HG02852 (cell line): Measurements from ENCODE around the gene SMYD1.

Source experiments
- ATAC-seq: cut with Tn5 transposase; IDR thresholded peaks from one replicate; pipeline ENCODE4 v1.9.1; 2021; ENCODE audit warnings: mild to moderate bottlenecking, moderate library complexity; ENCODE audit not compliant: unreplicated experiment

The SMYD1 gene

DNA sequence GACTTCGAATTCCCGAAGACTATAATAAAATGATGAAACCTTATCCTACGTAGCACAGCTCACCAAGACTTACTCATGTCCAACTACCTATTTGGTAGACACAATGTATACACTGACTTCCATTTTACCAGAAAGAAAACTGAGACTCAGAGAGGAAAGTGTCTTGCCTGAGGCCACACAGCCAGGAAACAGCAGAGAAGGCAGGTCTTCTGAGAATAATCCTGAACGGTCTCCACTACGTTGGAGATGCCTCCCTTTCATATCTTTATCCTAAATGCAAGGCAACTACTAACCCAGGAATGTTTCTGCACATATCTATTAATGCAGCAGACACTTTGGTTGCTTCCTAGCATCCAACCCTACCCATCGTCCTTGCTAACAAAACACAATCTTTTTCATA, 72.2 kb downstream of the SMYD1 start:
- no peak for ATAC-seq

DNA sequence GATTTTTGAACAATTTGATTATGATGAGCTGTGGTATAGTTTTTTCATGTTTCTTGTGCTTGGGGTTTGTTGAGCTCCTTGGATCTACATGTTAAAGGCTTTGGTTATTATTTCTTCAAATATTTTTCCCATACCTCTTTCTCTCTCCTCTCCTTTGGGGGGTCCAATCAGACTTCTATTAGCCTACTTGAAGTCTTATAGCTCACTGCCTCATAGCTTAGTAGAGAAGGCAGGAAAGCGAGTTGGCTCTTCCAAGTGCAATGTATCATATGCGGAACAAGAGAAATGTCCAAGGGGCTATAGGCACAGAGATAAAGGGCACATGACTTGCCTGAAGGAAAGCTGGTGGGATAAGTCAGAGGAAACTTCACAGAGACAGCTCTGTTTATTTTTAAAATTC, 74.3 kb downstream of the SMYD1 start:
- no peak for ATAC-seq

DNA sequence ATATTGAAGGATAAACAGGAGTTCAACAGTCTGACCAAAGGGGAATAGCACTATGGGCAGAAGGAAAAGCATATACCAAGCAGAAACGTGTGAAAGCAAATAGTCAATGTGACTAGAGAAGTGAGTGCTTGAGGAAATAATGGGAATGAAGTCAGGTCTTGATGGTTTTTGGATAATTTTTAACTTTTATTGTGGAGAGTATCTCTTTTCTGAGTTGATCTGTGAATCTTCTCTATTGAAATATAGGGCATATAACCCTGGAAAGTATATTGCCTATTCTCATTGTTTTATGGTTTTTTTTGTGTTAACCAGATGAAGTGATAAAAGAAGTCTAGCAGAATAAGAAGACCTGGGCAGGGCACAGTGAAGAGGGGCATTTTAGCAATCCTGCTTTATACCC, 76.6 kb downstream of the SMYD1 start:
- ATAC-seq = no peak

DNA sequence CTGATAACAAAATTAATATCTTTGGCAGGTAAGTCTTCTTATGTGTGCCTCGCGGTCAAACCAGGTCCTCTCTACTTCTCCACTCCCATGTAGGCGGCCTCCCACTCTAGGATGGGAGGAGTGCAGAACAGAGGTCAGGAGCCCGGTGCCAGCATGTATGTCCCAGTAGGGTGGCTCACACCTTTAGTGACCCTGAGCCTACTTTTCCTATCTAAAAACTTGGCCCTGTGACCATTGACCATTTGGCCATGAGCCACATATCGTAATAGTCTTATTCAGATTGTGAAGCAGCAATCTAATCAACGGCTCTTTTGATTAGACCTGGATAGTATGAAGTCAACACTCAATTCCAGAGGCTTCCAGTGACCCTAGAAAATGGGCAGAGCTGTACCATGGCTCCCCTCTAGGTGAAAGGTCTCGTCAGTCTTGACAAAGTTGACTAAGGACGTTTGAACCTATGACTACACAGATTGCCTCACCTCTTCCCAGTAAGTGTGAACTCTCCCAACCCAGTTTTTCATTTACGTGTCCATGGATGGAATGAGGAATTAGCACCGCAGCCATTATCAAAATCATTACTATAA, 77.4 kb downstream of the SMYD1 start:
- ATAC-seq = no peak

DNA sequence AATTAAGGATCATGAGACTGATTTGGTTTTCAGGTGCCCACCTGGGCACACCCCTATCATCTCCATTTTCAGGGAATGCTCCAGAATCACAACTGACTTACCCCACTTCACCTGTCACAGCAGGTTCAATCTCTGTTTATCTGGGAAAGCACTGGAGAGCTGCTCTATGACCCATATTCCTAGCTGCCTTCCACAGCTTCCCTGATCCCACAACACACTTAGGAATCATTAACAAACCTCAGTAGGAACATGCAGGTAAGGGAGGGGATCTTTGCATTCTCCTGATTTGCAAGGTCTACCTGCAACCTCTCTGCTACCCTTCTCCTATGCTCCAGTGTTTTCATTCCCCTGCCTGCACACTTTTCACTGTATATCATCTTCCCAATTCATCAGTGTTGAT, 79.0 kb downstream of the SMYD1 start:
- no peak for ATAC-seq

DNA sequence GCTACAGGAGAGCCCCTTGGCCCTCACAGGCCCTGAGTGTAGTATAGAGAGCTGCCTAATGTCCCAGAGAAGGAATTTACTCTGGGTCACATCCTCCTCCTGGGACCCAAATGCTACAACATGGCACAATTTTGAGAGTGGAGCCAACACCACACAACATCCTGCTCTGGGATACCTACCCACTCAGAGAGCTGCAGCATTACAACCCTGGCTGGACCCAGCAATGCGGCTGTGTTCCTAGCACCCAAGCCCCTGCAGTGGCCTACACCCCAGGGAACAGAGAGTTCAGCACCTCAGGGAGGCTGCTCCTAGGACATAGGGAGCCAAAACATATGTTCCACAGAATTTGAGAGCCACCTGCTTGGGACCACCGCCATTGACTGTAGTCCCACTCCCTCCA, 79.5 kb downstream of the SMYD1 start:
- no peak for ATAC-seq

DNA sequence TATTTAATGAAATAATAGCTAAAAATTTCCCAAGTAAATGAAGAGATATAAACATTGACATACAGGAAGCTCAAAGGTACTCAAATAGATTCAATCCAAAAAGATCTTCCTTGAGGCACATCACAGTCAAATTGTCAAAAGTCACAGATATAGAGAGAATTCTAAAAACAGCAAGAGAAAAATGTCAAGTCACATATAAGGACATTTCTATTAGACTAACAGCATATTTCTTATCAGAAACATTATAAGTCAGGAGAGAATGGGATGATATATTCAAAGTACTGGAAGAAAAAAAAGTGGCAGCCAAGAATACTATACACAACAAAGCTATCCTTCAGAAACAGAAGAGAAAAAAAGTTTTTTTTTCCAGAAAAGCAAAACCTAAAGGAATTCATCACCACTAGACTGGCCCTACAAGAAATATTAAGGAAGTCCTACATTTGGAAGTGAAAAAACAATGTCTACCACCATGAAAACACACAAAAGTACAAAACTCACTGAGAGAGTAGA, 81.4 kb downstream of the SMYD1 start:
- no peak for ATAC-seq

DNA sequence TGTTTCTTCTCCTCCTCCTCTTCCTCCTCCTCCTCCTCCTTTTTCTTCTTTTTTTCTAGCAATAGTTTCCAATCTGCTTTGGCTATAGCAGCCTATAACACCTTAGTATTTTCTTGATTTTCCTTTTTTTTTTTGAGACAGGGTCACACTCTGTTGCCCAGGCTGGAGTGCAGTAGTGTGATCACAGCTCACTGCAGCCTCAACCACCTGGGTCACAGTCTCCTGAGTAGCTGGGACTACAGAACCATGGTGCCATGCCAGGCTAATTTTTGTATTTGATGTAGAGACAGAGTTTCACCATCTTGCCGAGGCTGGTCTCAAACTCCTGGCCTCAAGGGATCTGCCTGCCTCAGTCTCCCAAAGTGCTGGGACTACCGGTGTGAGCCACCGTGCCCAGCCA, 91.9 kb downstream of the SMYD1 start:
- no peak for ATAC-seq

DNA sequence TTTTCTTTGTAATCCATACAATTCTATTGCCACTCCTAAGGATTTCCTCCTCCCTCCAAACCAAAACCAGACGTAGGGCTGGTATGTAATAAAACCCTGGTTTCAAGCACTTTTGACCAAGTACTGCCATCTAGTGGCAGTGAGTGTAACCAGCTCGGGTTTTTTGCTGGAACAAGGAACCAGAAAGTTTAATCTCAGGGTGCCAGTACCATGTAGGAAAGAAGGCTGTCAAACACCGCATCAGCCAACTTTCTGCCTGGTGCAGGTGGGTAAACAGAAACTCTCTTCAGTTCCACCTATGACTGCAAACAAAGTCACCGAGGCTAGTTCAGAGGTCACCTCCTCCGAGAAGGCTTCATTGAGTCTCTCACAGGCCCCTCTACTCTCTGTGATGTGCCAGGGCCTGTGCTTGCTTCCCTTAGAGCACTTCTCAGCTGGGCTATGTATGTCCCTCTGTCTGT, 92.4 kb downstream of the SMYD1 start:
- ATAC-seq = no peak

DNA sequence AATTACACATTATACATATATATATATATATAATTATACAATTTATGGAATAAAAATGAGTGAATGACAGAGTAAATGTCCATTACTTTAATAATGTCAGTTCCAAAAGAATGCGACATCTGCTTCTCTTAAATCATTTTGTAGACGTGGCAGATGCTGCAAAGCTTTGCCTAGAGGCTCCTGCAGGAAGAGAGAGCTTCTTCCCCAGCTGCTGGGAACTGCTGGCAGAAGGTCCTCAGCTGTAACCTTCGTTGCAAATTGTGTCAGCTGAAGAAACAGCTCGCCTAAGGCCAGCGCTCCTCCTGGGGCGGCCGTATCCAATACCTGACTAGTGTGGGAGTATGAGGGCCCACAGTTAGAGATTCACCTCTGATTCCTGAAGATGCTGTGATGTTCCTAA, 92.9 kb downstream of the SMYD1 start:
- no peak for ATAC-seq

DNA sequence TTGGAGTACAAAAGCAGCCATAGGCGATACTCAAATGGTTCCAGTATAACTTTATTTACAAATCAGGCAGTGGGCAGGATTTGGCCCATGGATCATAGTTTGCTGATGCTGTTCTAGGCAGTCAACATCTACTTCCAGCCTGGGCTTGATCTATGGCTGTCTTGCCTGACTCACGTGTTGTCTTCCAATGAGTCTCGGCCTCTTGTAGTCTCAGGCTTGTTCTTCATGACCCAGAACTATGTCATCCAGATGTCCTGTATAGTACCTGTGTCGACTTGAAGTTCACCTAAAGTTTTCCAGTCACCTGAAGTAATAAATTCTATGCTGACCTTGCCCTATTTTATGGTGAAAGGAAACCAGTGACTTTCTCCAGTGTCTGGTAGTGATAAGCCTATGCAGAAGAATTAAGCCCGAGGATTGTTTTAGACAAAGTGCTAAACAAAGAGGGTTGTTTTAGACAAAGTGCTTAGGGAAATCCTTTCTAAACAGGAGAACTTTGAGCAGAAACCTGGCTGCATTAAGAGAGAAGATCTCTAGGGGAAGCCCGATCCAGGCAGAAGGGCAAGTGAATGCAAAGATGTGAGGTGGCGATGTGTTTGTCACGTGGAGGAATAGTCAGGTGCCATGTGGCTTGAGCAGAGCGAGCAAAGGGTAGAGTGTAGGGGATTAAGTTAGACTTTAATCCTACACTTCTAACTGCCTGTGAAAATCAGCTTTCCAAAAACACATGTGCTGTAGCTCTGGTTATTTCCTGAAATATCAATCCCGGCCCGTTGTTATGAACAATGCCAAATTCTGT, 94.0 kb downstream of the SMYD1 start:
- no peak for ATAC-seq
